ENCODE results near the gene PDXK. TPM values are rescaled to one million over a fixed set of nuclear protein-coding genes. Genes with fewer than 3 reads are reported as not detected.
"Not testable (repeated sequence)": the region's sequence is repeated elsewhere in the genome, so short reads cannot be mapped to it uniquely, and the experiment has no call there.

The PDXK gene
- total RNA-seq, 1 donor from 2014 or later, result 31.4 TPM

- no peak for DNase-seq
These were observed 20.9 kb upstream of the PDXK start for GRCh38 chr21:43697758-43698643.

- DNase-seq, result not testable (repeated sequence)
These were observed 19.5 kb upstream of the PDXK start for GRCh38 chr21:43699492-43699777.

DNA sequence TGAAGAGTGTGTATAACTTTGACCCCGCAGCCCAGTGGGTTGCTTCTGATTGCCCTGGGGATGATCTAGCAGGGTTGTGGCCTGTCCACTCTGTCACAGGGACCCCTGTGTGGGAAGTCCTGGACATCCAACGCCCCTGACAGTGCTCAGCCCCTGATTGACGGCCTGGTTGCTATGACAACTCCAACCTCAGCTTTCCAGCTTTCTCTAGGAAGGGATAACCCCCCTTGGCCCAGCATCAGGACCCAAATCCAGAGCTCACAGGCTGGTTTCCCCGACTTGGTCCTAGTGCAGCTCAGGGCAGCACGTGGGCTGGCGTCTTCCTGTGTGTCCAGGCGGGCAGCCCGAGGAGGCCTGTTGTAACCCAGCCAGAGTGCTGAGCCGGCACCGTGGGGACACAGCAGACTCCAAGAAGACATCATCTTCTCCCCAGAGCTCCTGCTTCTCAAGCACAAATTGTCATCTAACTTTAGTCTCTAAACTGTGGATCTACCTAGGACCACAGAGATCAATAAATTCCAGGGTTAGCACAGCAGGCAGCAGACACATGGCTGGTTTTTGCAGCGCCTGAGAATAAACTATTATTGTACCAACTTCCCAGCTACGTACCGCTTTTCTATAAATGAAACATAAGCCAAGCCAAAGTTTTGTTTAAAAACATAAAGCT is 18.9 kb upstream of the PDXK start:
- DNase-seq, result no peak

DNA sequence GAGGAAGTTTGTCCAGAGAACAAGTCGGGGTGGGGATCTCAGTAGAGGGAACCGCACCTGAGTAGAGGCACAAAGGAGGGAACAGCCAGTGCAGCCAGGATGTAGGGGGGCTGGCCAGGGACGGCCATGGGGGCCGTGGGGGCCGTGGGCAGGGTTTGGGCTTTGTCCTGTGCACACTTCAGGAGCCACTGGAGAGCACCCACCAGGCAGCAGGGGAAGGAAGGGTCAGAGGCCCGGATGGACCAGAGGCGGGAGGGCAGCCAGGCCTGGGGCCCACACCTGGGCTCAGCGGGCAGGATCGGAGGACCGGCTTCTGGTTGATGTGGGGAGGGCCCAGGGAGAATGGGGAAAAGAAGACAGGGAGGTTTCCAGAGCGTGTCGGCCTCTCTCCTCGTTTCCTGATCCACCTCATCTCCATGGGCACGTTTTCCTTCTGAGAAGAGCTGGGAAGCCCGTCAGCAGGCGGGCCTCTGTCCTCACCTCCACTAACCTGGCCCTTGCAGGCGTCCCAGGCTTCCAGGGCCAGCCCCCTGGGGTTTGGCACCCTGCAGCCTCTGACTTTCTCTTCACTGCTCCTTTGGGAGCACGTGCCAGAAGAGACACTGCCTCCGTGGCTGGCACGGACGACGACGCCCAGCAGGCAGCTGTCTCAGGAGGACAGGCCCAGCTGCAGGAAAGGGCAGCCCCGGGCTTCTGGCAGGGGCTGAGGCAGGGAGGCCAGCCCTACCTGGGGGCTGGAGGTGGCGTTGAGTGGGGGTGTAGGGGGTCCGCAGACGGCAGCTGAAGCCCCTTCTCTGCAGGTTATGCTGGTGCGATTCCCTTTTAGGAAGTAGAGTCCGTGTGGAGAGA is 16.8 kb upstream of the PDXK start:
- DNase-seq, result no peak

DNA sequence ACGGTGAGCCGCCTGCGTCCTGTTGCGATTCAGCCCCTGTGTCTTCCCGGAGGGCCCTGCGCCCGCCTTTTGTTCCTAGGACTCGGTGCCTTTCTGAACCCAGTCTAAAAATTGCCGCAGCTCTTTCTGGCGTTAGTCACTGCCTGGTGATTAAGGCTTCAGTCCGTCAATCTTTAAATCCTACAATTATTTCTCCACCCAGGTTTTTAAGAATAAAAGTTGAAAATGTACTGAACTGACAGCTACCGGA is 16.2 kb upstream of the PDXK start:
- DNase-seq, result no peak

GRCh38 chr21:43703035-43703880 is 15.7 kb upstream of the PDXK start:
- no peak for DNase-seq

DNA sequence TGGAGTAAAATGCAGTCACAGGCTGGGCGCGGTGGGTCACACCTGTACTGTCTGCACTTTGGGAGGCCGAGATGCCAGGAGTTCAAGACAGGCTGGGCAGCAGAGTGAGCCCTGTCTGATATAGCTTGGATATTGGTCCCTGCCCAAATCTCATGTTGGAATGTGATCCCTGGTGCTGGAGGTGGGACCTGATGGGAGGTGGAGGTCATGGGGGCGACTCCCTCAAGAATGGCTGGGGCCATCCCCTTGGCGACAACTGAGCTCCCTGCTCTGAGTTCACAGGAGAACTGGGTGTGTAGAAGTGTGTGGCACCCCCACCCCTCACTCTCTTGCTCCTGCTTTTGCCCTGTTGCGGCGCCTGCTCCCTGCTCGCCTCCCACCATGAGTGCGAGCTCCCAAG is 11.5 kb upstream of the PDXK start:
- no peak for DNase-seq

- DNase-seq, result no peak
These were observed 10.1 kb upstream of the PDXK start for GRCh38 chr21:43708745-43709381.

GRCh38 chr21:43712268-43712942 is 6.5 kb upstream of the PDXK start:
- no peak for DNase-seq

GRCh38 chr21:43713123-43713522 is 5.8 kb upstream of the PDXK start:
- DNase-seq, result not testable (repeated sequence)

- no peak for DNase-seq
These were observed 2.4 kb upstream of the PDXK start for GRCh38 chr21:43716376-43717165.

GRCh38 chr21:43717166-43717853 is 1.6 kb upstream of the PDXK start:
- no peak for DNase-seq

GRCh38 chr21:43717967-43718871 is 710 bp upstream of the PDXK start:
- no peak for DNase-seq

DNA sequence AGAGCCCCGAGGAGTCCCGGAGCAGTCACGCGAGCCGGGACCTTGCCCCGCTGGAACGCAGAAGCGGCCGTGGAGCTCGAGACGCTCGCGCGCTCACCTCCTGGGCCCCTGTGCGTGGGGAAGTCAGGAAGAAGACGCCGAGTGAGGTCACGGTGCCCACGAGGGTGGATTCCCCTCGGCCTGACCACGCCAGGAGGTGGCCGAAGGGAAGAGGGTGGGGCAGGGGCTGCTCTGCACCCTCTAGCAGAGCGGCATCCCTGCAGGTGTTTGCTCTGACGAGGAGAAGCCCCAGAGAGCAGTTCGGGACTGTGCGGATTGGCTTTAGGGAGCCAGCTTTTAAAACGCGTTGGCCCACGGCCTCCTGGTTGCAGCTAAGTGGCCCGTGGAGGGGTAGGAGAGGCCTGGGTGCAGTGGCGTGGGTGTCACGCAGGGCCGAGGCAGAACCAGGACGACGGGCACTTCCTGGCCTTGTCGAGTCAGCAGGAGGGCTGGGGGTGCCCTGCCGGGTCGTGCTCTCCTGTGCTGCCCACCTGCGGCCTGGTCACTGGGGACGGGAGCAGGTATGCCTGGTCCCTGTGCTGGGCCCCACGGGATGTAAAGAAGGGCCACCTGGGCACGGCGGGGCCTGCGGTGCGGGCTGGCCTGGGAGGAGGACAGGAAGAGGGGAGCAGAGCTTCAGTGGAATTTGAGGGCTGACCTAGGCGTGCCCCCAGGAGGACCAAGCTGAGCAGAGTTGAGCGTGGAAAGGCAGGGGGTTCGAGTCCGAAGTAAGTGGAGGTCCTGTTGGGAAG is 1.0 kb downstream of the PDXK start:
- DNase-seq, result no peak

DNA sequence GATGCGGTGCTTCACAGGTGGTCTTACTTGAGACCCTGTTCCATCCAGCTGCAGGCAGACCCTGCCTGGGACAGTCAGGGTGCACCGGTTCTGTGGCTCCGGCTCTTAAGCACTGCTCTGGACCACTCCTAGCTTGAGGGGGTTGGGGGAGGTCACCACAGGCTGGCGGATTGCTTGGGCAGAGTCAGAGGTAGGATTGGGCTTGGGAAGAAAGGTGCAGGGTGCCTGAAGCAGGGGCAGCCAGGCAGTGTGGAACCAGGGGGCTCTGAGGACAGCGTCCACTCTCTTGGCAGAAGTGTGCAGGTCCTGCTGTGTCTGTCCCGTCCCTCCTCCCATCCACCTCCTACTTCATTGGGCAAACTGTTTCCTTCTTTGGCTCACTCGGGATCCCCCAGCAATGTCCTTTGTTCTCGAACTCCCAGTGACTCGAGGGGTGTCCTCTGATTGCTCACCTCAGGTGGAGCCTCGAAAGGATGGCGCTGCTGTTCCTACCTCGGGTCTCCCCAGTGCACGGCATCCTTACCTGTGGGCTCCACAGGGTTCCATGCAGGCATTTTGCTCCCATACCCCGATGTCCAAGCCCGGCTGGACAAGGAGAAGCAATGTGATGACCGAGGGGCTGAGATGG is 1.7 kb downstream of the PDXK start:
- no peak for DNase-seq

- no peak for DNase-seq
These were observed 2.3 kb downstream of the PDXK start for GRCh38 chr21:43721206-43721605.

DNA sequence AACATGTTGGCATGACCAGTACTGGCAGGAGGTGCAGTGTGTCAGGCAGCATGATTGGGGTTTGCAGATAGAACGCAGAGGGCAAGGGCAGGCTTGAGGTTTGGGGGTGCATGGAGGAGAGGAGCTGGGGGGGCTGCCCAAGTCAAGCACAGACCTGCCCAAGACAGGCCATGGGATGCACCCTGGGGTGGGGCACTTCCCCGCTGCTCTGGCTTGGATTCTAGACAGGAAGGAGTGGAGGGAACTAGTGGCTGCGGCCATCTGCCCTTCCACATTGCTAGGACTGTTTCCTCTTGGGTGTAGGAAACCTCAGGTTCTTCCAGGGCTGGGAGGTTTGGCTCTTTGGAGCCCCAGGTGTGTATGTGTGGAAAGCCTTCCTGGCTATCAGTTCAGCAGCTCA is 3.0 kb downstream of the PDXK start:
- DNase-seq, result no peak
